ENCODE results near the gene PDE1A.

DNA sequence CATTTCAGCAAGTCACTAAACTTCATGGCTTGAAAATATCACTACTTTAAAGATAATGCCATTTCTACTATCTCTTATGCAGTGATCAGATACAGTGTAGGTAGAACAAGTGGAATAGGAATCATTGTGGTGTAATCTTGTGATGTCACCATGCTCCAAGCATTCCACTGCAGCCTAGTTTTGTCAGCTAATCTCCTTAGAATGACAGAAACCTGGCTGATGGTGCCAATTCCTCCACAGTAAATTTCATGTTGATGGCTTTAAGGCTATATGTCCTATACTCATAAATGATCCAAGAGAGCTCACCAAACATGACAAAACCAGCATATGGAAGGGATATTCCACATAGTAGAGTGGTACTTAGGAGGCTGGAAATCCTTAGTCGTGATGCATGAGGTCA lies 184.9 kb downstream of the PDE1A start:
- TF ChIP-seq POLR2A (IDR thresholded peaks at IDR 0.05) = no peak
- TF ChIP-seq, protein P1, sequence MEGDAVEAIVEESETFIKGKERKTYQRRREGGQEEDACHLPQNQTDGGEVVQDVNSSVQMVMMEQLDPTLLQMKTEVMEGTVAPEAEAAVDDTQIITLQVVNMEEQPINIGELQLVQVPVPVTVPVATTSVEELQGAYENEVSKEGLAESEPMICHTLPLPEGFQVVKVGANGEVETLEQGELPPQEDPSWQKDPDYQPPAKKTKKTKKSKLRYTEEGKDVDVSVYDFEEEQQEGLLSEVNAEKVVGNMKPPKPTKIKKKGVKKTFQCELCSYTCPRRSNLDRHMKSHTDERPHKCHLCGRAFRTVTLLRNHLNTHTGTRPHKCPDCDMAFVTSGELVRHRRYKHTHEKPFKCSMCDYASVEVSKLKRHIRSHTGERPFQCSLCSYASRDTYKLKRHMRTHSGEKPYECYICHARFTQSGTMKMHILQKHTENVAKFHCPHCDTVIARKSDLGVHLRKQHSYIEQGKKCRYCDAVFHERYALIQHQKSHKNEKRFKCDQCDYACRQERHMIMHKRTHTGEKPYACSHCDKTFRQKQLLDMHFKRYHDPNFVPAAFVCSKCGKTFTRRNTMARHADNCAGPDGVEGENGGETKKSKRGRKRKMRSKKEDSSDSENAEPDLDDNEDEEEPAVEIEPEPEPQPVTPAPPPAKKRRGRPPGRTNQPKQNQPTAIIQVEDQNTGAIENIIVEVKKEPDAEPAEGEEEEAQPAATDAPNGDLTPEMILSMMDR (IDR thresholded peaks at IDR 0.05) = no peak
- no peak for TF ChIP-seq POLR2AphosphoS5 (IDR thresholded peaks at IDR 0.05)
- TF ChIP-seq EP300 (IDR thresholded peaks at IDR 0.05; ENCODE audit: low read depth) = no peak
